Measurements from ENCODE around the gene ALDH3A2. TPM values are rescaled to one million over a fixed set of nuclear protein-coding genes. Genes with fewer than 3 reads are reported as not detected.

The ALDH3A2 gene
- total RNA-seq, 1 experiment from 2014 or later: 44.4 TPM

DNA sequence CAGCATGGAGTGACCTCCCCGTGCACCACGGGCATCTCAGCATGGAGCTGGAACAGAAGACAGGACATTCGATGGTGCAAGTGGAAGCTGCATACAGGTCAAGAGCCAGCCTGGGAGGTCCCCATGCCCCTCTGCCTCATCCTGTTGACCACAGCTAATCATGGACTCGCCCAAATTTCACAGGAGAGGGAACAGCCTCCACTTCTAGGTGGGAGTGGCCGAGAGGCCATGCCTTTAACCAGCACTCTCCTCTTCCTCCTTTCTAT lies 71.6 kb downstream of the ALDH3A2 start:
- Histone ChIP-seq H3K27me3 (ENCODE audit: control insufficient read depth, insufficient read depth, low read length) (no peaks in the 10 kb centered on the region), H3K36me3 (ENCODE audit: control insufficient read depth, insufficient read depth, low read length) (no peaks in the 10 kb centered on the region), H3K27ac (ENCODE audit: low read length) (no peak overlapping the region), H3K4me3 (ENCODE audit: low read depth in 2 of 2, low read length in 2 of 2) (no peak overlapping the region), H3K4me1 (ENCODE audit: control insufficient read depth, insufficient read depth, low read length) (peaks cover 3% of the 10 kb centered on the region), H3K9me3 (ENCODE audit: control insufficient read depth, insufficient read depth, low read depth, low read length) (no peaks in the 10 kb centered on the region)
- in situ Hi-C loops (cut with HindIII; ENCODE audit: low pct_unique_long_range_greater_than_20kb, low sequenced_read_pairs): no loop called here
- ChIA-PET CTCF (no interaction called here), POLR2A (interaction anchor here (0.6 kb wide), 1 partner anchor 99 kb away, joined by 5 read pairs; no protein-coding TSS in a partner anchor)
- intact Hi-C loops (cut with micrococcal nuclease; ENCODE audit: unreplicated experiment): no loop called here
- DNase-seq (ENCODE audit: low read depth, low spot score) (no peak), ATAC-seq (no peak)
- BruUV-seq (replicated peaks): no TSS peak
- TF ChIP-seq TCF7L2 (IDR thresholded peaks at IDR 0.05; ENCODE audit: low read depth, low read length): no peak
- TF ChIP-seq, protein P1, sequence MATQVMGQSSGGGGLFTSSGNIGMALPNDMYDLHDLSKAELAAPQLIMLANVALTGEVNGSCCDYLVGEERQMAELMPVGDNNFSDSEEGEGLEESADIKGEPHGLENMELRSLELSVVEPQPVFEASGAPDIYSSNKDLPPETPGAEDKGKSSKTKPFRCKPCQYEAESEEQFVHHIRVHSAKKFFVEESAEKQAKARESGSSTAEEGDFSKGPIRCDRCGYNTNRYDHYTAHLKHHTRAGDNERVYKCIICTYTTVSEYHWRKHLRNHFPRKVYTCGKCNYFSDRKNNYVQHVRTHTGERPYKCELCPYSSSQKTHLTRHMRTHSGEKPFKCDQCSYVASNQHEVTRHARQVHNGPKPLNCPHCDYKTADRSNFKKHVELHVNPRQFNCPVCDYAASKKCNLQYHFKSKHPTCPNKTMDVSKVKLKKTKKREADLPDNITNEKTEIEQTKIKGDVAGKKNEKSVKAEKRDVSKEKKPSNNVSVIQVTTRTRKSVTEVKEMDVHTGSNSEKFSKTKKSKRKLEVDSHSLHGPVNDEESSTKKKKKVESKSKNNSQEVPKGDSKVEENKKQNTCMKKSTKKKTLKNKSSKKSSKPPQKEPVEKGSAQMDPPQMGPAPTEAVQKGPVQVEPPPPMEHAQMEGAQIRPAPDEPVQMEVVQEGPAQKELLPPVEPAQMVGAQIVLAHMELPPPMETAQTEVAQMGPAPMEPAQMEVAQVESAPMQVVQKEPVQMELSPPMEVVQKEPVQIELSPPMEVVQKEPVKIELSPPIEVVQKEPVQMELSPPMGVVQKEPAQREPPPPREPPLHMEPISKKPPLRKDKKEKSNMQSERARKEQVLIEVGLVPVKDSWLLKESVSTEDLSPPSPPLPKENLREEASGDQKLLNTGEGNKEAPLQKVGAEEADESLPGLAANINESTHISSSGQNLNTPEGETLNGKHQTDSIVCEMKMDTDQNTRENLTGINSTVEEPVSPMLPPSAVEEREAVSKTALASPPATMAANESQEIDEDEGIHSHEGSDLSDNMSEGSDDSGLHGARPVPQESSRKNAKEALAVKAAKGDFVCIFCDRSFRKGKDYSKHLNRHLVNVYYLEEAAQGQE (IDR thresholded peaks at IDR 0.05; ENCODE audit: insufficient read depth in 1 of 2, low read depth in 2 of 2, low read length in 1 of 2): no peak
- no peak for TF ChIP-seq POLR2AphosphoS5 (IDR thresholded peaks at IDR 0.05; ENCODE audit: low read depth, low read length)
- TF ChIP-seq, protein P2, sequence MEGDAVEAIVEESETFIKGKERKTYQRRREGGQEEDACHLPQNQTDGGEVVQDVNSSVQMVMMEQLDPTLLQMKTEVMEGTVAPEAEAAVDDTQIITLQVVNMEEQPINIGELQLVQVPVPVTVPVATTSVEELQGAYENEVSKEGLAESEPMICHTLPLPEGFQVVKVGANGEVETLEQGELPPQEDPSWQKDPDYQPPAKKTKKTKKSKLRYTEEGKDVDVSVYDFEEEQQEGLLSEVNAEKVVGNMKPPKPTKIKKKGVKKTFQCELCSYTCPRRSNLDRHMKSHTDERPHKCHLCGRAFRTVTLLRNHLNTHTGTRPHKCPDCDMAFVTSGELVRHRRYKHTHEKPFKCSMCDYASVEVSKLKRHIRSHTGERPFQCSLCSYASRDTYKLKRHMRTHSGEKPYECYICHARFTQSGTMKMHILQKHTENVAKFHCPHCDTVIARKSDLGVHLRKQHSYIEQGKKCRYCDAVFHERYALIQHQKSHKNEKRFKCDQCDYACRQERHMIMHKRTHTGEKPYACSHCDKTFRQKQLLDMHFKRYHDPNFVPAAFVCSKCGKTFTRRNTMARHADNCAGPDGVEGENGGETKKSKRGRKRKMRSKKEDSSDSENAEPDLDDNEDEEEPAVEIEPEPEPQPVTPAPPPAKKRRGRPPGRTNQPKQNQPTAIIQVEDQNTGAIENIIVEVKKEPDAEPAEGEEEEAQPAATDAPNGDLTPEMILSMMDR (IDR thresholded peaks at IDR 0.05): no peak
- TF ChIP-seq SIN3A (IDR thresholded peaks at IDR 0.05; ENCODE audit: borderline replicate concordance, insufficient read depth, low read depth, low read length): no peak

DNA sequence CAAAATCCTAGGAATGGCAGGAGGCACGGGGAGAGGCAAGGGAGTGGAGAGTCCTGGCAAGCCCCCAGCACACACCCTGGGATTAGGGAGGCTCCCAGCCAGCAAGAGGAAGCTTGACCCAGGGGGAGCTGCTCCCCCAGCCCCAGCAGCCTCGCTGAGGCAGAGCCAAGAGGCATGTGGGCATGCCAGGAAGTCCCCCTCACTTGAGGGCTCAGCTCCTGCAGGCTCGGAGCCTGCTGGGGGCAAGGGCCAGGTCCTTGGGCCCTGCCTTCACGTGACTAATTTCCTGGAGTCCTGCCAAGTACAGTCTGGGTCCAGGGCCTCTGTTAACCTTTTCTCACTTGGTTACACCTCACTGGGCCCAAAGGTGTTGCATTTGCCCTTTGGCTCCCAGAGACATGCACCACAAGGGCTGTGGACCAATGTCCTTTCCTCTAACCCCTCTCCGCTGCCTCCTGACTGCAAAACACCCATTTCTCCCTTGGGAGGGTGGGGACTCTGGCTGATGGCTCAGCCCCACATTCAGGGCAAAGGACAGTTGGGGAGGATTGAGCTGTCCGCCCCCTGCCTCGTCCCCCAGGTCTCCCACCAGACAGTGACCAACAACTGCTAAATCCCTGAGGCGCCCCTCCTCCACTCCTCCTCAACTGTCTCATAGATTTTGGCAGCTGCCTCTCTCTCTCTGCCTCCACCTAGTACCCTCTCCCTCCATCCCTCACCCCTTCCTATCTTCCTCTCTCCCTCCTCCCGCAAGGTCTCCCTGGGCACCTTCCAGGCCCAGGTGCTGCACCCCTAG lies 72.3 kb downstream of the ALDH3A2 start:
- no peaks in the 10 kb centered on the region for H3K36me3 ChIP-seq (ENCODE audit: control insufficient read depth, insufficient read depth, low read length)
- intact Hi-C loops (cut with micrococcal nuclease; ENCODE audit: unreplicated experiment) (no loop called here), in situ Hi-C loops (cut with HindIII; ENCODE audit: low pct_unique_long_range_greater_than_20kb, low sequenced_read_pairs) (no loop called here)
- ATAC-seq (no peak), DNase-seq (ENCODE audit: low read depth, low spot score) (no peak)
- TF ChIP-seq SIN3A (IDR thresholded peaks at IDR 0.05; ENCODE audit: borderline replicate concordance, insufficient read depth, low read depth, low read length) (no peak), POLR2AphosphoS5 (IDR thresholded peaks at IDR 0.05; ENCODE audit: low read depth, low read length) (no peak), TCF7L2 (IDR thresholded peaks at IDR 0.05; ENCODE audit: low read depth, low read length) (no peak)
- TF ChIP-seq, protein P2 (IDR thresholded peaks at IDR 0.05): no peak
- TF ChIP-seq, protein P1 (IDR thresholded peaks at IDR 0.05; ENCODE audit: insufficient read depth in 1 of 2, low read depth in 2 of 2, low read length in 1 of 2): no peak
- no peaks in the 10 kb centered on the region for H3K27me3 ChIP-seq (ENCODE audit: control insufficient read depth, insufficient read depth, low read length)
- ChIA-PET POLR2A (no interaction called here), CTCF (no interaction called here)
- H3K9me3 ChIP-seq (ENCODE audit: control insufficient read depth, insufficient read depth, low read depth, low read length): no peaks in the 10 kb centered on the region
- H3K4me1 ChIP-seq (ENCODE audit: control insufficient read depth, insufficient read depth, low read length): peaks cover 3% of the 10 kb centered on the region
- no peak overlapping the region for H3K4me3 ChIP-seq (ENCODE audit: low read depth in 2 of 2, low read length in 2 of 2)
- no peak overlapping the region for H3K27ac ChIP-seq (ENCODE audit: low read length)
- no TSS peak for BruUV-seq (replicated peaks)
